Measurements from ENCODE around the gene SGIP1. TPM values are rescaled to one million over a fixed set of nuclear protein-coding genes. Genes with fewer than 3 reads are reported as not detected.

The SGIP1 gene
- polyA plus RNA-seq, 1 of the 3 experiments (the other 2 are of a cell fraction): 15.5 TPM

DNA sequence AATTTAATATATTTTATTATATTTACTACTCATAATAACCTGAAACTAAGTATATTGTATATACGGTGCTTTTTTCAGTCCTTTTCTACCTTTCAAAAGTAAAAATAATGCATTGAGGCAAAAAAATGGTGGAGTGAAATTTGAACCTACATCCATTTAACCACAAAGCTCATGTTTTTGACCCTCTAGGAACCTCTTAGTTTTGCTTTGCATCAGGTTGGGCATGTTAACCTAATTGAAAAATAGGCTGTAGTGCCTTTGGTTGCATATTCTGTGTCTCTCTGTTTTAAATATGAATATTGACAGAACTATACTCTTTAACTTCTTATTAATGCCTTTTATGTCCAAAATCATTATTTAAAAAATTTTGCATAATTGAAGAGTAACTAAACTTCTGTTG, 3.8 kb downstream of the SGIP1 start:
- DNase-seq: no peak
- Histone ChIP-seq H3K27me3 (ENCODE audit: insufficient read depth) (no peaks in the 10 kb centered on the region), H3K4me2 (no peak overlapping the region), H3K9me2 (no peaks in the 10 kb centered on the region), H3K4me1 (ENCODE audit: control insufficient read depth in 1 of 2, insufficient read depth in 2 of 2, low read depth in 1 of 2, low read length in 1 of 2) (peaks cover 17 to 33% of the 10 kb centered on the region in 2 experiments), H3K4me3 (ENCODE audit: low read depth in 2 of 2, low read length in 1 of 2) (peak overlapping the region in 1 of 2 experiments; percentile 88; a peak in 1 of 4 replicates), H3K9ac (no peak overlapping the region), H3K36me3 (replicated peaks in 1 of 2; ENCODE audit: control insufficient read depth in 1 of 2, insufficient read depth in 2 of 2, low read length in 1 of 2) (peaks cover 3 to 10% of the 10 kb centered on the region in 2 experiments), H3K27ac (ENCODE audit: low read depth in 2 of 2, low read length in 1 of 2) (no peak overlapping the region; a peak in 1 of 4 replicates), H3F3A (replicated peaks; ENCODE audit: insufficient read depth) (peaks cover 22% of the 10 kb centered on the region), H3K9me3 (no peaks in the 10 kb centered on the region), H2AFZ (ENCODE audit: low read depth) (no peak overlapping the region), H4K20me1 (ENCODE audit: insufficient read depth) (no peaks in the 10 kb centered on the region), H3K79me2 (ENCODE audit: insufficient read depth) (peaks cover 86% of the 10 kb centered on the region)
- CTCF ChIA-PET: interaction anchor here (0.9 to 1.0 kb wide), 2 partner anchors 8 to 47 kb away, joined by 3 read pairs; no protein-coding TSS in a partner anchor
- no peak for TF ChIP-seq SMC3 (IDR thresholded peaks at IDR 0.05; ENCODE audit: low read depth, low read length)
- TF ChIP-seq MXI1 (IDR thresholded peaks at IDR 0.05; ENCODE audit: low read depth, low read length): no peak
- no peak for TF ChIP-seq YY1 (IDR thresholded peaks at IDR 0.05; ENCODE audit: low read depth)
- no peak for TF ChIP-seq GABPA (IDR thresholded peaks at IDR 0.05; ENCODE audit: low read depth)
- TF ChIP-seq, protein P1, sequence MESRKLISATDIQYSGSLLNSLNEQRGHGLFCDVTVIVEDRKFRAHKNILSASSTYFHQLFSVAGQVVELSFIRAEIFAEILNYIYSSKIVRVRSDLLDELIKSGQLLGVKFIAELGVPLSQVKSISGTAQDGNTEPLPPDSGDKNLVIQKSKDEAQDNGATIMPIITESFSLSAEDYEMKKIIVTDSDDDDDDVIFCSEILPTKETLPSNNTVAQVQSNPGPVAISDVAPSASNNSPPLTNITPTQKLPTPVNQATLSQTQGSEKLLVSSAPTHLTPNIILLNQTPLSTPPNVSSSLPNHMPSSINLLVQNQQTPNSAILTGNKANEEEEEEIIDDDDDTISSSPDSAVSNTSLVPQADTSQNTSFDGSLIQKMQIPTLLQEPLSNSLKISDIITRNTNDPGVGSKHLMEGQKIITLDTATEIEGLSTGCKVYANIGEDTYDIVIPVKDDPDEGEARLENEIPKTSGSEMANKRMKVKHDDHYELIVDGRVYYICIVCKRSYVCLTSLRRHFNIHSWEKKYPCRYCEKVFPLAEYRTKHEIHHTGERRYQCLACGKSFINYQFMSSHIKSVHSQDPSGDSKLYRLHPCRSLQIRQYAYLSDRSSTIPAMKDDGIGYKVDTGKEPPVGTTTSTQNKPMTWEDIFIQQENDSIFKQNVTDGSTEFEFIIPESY (IDR thresholded peaks at IDR 0.05; ENCODE audit: borderline replicate concordance, low read depth): no peak
- TF ChIP-seq JUND (IDR thresholded peaks at IDR 0.05): no peak
- TF ChIP-seq ELF1 (IDR thresholded peaks at IDR 0.05): no peak
- no peak for TF ChIP-seq NFIC (IDR thresholded peaks at IDR 0.05; ENCODE audit: borderline replicate concordance)
- POLR2A ChIA-PET: no interaction called here
- WGBS (ENCODE audit: low lambda C conversion rate): 89% methylated on average over 1 of the region's 1 CpG

DNA sequence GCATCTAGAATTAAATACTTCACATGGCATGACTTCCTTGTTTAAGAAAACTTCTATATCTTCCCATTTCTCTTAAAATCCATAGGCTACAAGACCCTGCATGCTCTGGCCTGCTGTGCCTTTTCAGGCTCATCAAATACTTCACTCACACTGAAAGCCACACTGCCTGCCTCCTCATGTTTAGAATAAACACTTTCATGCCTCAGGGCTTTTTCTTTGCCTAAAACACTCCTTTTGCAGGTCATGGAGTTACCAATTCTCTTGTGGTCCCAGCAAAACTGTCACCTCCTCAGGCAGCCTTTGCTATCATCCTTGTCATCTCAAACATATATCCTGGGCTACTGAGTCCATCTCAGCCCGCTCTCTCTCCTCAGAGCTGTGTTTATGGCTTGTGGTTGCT, 5.5 kb downstream of the SGIP1 start:
- H3K4me2 ChIP-seq: no peak overlapping the region; the same call in 1 of the 2 replicates
- 100% methylated on average over 1 of the region's 1 CpG for WGBS (ENCODE audit: low lambda C conversion rate)
- no peak for DNase-seq
- no peak for TF ChIP-seq SMC3 (IDR thresholded peaks at IDR 0.05; ENCODE audit: low read depth, low read length)
- TF ChIP-seq GABPA (IDR thresholded peaks at IDR 0.05; ENCODE audit: low read depth): no peak
- no peak for TF ChIP-seq POLR2AphosphoS5 (IDR thresholded peaks at IDR 0.05; ENCODE audit: low read depth, low read length)
- TF ChIP-seq TEAD4 (IDR thresholded peaks at IDR 0.05; ENCODE audit: borderline replicate concordance, insufficient read depth): no peak
- TF ChIP-seq GATA2 (CRISPR knock-in tag; IDR thresholded peaks at IDR 0.05): no peak
- TF ChIP-seq ELF1 (IDR thresholded peaks at IDR 0.05): no peak
- TF ChIP-seq RXRA (IDR thresholded peaks at IDR 0.05; ENCODE audit: borderline replicate concordance, low read depth): no peak
- TF ChIP-seq, protein P2, sequence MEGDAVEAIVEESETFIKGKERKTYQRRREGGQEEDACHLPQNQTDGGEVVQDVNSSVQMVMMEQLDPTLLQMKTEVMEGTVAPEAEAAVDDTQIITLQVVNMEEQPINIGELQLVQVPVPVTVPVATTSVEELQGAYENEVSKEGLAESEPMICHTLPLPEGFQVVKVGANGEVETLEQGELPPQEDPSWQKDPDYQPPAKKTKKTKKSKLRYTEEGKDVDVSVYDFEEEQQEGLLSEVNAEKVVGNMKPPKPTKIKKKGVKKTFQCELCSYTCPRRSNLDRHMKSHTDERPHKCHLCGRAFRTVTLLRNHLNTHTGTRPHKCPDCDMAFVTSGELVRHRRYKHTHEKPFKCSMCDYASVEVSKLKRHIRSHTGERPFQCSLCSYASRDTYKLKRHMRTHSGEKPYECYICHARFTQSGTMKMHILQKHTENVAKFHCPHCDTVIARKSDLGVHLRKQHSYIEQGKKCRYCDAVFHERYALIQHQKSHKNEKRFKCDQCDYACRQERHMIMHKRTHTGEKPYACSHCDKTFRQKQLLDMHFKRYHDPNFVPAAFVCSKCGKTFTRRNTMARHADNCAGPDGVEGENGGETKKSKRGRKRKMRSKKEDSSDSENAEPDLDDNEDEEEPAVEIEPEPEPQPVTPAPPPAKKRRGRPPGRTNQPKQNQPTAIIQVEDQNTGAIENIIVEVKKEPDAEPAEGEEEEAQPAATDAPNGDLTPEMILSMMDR (IDR thresholded peaks at IDR 0.05): no peak
- TF ChIP-seq, protein P3, sequence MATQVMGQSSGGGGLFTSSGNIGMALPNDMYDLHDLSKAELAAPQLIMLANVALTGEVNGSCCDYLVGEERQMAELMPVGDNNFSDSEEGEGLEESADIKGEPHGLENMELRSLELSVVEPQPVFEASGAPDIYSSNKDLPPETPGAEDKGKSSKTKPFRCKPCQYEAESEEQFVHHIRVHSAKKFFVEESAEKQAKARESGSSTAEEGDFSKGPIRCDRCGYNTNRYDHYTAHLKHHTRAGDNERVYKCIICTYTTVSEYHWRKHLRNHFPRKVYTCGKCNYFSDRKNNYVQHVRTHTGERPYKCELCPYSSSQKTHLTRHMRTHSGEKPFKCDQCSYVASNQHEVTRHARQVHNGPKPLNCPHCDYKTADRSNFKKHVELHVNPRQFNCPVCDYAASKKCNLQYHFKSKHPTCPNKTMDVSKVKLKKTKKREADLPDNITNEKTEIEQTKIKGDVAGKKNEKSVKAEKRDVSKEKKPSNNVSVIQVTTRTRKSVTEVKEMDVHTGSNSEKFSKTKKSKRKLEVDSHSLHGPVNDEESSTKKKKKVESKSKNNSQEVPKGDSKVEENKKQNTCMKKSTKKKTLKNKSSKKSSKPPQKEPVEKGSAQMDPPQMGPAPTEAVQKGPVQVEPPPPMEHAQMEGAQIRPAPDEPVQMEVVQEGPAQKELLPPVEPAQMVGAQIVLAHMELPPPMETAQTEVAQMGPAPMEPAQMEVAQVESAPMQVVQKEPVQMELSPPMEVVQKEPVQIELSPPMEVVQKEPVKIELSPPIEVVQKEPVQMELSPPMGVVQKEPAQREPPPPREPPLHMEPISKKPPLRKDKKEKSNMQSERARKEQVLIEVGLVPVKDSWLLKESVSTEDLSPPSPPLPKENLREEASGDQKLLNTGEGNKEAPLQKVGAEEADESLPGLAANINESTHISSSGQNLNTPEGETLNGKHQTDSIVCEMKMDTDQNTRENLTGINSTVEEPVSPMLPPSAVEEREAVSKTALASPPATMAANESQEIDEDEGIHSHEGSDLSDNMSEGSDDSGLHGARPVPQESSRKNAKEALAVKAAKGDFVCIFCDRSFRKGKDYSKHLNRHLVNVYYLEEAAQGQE (IDR thresholded peaks at IDR 0.05; ENCODE audit: low read depth, low read length): no peak
- no peak for TF ChIP-seq NRF1 (IDR thresholded peaks at IDR 0.05; ENCODE audit: low read depth, low read length)
- TF ChIP-seq RFX5 (IDR thresholded peaks at IDR 0.05; ENCODE audit: low read length): no peak
- no peak for TF ChIP-seq FOXM1 (IDR thresholded peaks at IDR 0.05; ENCODE audit: low read depth)
- no peak for TF ChIP-seq RCOR1 (IDR thresholded peaks at IDR 0.05; ENCODE audit: low read length)
- TF ChIP-seq, protein P4, sequence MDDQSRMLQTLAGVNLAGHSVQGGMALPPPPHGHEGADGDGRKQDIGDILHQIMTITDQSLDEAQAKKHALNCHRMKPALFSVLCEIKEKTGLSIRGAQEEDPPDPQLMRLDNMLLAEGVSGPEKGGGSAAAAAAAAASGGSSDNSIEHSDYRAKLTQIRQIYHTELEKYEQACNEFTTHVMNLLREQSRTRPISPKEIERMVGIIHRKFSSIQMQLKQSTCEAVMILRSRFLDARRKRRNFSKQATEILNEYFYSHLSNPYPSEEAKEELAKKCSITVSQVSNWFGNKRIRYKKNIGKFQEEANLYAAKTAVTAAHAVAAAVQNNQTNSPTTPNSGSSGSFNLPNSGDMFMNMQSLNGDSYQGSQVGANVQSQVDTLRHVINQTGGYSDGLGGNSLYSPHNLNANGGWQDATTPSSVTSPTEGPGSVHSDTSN (IDR thresholded peaks at IDR 0.05): no peak
- no peak for TF ChIP-seq RAD21 (IDR thresholded peaks at IDR 0.05; ENCODE audit: low read length)
- TF ChIP-seq FOSL2 (IDR thresholded peaks at IDR 0.05; ENCODE audit: borderline replicate concordance, low read depth): no peak
- H3K9ac ChIP-seq: no peak overlapping the region
- H4K20me1 ChIP-seq (ENCODE audit: insufficient read depth): no peaks in the 10 kb centered on the region
- POLR2A ChIA-PET: no interaction called here
- no peak overlapping the region for H2AFZ ChIP-seq (ENCODE audit: low read depth)
- CTCF ChIA-PET: interaction anchor here (0.8 to 2.0 kb wide), 3 partner anchors 10 to 36 kb away, joined by 3 to 4 read pairs (median 4); no protein-coding TSS in a partner anchor
- peaks cover 22% of the 10 kb centered on the region for H3F3A ChIP-seq (replicated peaks; ENCODE audit: insufficient read depth)
- H3K9me3 ChIP-seq: no peaks in the 10 kb centered on the region
- peaks cover 3 to 15% of the 10 kb centered on the region in 2 experiments for H3K36me3 ChIP-seq (replicated peaks in 1 of 2; ENCODE audit: control insufficient read depth in 1 of 2, insufficient read depth in 2 of 2, low read length in 1 of 2)
- peak overlapping the region; percentile 62 to 79; a peak in 3 of 4 replicates for H3K27ac ChIP-seq (ENCODE audit: low read depth in 2 of 2, low read length in 1 of 2)
- H3K27me3 ChIP-seq (ENCODE audit: insufficient read depth): no peaks in the 10 kb centered on the region
- H3K4me1 ChIP-seq (ENCODE audit: control insufficient read depth in 1 of 2, insufficient read depth in 2 of 2, low read depth in 1 of 2, low read length in 1 of 2): peaks cover 20 to 30% of the 10 kb centered on the region in 2 experiments
- H3K4me3 ChIP-seq (ENCODE audit: low read depth in 2 of 2, low read length in 1 of 2): no peak overlapping the region
- no peaks in the 10 kb centered on the region for H3K9me2 ChIP-seq
- H3K79me2 ChIP-seq (ENCODE audit: insufficient read depth): peaks cover 97% of the 10 kb centered on the region

Data from SK-N-SH (cell line).